Pulmonary artery endothelial cell (primary cell): ENCODE data around the gene TTLL6. TPM values are rescaled to one million over a fixed set of nuclear protein-coding genes. Genes with fewer than 3 reads are reported as not detected.

Experiments
- DNase-seq: peaks from one replicate; pipeline ENCODE4 v3.0.0-alpha.2; 2011; ENCODE audit warnings: low read depth, low spot score
- total RNA-seq: library from RNA; depleted of rRNA; stranded (reverse); fragments of >200 nt; gene quantifications from 2 replicates; pipeline ENCODE4 v1.2.3, GENCODE V29; 2014

The TTLL6 gene
- total RNA-seq, 1 donor from 2014 or later = not detected

DNA sequence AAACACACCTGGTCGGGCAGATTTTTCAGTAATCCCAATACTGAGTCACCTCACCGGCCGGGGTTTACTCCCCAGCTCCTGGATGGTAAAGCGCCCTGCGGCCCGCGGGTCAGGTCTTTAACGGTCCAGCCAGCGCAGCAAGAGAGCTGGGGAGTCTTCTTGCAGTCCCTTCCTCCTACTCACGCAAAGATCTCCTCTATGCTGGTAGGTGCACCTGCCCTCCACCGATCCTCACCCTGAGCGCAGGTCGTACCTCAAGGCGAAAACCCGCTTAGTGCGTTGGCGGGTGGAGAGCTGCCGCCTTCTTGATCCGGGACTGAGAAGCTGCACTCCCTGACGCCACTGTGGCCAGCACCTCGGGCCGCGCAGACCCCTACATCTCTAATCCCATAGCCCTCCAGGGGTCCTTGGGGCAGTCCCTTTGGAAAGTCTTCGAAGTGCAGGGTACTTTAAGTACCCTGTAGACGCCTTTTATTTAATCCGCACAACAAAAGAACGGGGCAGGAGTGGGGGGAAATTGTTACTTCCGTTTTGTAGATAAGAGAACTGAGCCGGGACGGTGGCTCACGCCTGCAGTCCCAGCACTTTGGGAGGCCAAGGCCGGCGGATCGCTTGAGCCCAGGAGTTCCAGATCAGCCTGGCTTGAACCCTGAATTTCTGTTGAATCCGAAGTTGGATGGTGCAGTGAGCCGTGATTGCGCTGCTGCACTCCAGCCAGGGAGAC is 78.1 kb downstream of the TTLL6 start:
- no peak for DNase-seq

DNA sequence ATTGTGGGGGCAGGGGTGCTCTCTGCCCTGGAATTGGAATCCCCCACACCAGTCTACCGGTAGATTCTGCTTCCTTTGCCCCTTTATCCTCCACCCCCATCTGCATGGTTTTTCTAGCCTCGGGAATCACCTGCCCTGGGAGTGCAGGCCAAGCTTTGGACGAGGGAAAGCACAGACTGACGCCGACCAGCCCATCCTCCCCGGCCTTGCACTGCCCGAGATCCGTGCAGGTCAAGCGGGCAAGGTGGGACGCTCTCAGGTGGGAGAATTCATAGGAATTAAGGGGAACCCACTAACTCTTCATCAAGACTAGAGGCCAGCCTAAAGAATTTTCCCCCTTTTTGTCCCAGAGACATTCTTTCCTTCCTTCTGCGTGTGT is 78.6 kb downstream of the TTLL6 start:
- DNase-seq = no peak

DNA sequence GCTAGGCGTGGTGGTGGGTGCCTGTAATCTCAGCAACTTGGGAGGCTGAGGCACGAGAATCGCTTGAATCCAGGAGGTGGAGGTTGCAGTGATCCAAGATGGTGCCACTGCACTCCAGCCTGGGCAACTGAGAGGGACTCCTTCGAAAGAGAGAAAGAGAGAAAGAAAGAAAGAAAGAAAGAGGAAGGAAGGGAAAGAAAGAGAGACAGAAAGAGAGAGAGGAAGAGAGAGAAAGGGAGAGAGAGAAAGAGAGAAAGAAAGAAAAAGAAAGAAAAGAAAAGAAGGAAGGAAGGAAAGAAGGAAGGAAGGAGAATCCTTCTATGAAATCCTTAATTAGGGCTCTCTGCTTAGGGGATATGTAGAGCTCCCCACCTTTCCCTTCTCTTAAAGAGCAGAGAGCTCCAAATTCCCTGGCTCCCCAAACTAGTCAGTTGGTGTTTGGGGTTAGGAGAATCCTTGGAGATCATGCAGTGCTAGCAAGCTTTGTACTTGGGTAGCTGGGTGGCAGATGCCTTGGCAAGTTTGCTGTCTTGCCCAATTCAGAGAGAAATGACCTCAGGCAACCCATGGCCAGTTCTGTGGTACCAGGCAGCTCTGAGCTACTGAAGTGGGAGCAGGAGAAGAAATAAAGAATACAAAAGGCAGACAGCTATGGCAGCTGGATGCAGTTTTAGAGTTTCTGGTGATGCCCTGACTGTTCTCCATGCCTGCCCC is 79.5 kb downstream of the TTLL6 start:
- DNase-seq = no peak

DNA sequence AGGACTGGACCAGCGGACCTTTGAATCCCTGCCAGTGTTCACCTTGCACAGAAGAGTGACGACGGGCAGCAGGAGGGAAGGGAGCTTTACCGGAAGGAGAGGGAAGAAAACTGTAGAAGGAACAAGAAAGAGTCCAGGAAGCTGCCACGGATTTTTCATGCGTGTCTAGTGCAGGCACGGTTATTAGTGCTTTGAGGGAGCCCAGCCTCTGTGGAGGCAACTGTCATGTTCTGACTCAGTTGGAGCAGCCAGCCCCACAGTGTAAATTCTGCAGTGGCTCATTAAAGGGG is 82.0 kb downstream of the TTLL6 start:
- DNase-seq = no peak

DNA sequence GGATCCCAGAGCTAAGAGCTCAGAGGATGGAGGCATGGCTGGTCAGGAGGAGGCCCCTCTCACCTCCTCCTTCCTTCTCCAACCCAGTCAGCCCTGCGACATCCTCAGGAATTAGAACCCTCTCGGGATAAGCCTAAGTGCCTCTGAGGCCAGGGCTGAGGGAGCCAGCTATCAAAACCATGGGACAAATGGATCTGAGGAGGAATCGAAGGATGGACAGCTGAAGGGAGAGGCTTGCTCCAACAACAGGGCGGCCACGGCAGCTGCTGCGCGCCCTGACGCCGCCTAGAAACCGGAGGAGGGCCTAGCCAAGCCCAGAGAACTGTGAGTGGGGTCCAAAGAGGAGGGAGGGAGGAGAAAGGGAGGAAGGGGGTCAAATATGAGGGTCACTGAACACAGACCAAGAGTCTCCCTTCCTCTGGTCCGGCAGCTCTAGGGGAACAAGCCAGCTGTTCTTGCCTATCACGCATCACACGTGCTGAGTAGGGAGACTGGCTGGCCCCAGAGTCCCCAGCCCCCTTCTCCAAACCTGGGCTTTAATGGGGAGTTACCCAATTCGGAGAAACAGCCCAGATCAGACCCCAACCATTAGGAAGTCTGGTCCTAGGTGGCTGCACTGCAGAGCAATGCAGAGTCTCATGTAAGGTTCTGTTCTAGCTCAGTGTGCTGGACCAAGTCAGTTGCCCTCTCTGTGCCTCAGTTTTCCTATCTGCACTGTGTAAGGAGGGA is 82.5 kb downstream of the TTLL6 start:
- no peak for DNase-seq

DNA sequence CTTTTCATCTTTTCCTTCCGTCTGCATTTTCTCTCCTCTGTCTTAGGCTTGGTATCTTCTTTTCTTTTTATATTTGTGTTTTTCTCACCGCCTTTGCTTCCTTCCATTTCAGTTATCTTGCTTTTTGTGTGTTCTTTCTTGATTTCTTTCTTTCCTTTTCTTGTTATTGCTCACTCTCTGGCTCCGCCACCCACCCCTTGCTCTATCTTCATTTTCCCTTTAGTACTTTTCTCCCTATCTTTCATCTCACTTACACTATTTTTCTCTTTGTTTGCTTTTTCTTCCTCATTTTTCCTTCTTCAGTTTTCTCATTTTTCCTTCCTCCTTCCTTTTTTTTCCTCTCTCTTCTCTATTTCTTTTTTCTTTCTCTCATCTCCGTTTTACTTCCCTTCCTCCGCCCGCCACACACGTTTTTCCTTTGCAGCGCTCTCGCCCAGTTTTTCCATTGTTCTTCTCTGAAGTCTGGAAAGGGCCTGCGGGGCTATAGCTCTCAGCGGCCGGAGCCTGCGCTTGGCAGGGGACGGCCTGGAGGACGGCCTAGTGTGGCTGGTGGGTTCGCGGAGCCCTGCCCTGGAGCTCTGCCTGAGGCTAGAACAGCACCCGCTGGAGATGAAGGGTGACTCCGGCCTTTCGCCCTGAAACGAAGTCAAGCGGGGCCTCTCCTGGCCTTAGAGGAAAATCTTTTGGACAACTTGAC is 83.2 kb downstream of the TTLL6 start:
- no peak for DNase-seq

DNA sequence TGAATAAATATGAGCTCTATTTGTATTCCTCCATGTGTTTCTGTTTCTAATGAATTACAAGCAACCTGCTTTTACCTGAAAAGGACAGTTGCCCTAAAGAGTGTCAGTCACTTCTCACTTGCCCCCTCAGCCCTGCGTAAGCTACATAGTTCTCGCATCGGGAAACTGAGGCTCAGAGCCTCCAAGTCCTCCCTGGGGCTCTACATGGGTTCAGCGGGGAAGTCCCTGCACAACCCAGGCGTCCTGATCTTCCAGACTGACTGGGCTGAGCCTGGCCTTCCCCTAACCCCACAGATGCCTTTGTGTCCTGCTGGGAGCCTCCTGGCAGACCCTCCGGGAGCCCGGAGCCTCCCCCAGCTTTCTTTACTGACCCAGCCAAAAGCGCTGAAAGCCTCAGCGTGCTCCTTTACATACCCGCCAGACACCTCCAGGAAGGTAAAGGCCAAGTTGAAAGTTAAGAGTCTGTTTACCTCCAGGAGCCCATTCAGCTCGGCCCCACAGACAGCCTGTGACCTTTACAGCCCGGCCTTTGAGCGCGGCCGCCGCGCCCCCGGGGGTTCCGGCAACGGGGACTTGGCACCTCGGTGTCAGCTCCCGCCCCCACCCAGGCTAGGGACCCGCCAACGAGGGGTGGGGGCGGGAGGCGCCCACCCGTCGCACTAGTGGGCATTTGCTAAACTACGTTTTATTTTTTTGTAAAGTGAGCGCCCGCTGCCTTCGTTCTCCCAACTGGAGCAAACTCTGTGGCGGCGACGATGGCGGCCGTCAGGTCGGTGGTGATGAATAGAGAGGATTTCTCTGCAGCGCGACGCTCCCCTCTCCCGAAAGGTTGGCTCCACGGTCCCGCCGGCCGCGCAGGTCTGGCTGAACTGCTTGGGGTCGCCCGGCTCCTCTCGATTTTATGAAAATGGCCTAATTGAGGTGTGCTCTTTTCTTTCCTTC is 84.1 kb downstream of the TTLL6 start:
- no peak for DNase-seq

DNA sequence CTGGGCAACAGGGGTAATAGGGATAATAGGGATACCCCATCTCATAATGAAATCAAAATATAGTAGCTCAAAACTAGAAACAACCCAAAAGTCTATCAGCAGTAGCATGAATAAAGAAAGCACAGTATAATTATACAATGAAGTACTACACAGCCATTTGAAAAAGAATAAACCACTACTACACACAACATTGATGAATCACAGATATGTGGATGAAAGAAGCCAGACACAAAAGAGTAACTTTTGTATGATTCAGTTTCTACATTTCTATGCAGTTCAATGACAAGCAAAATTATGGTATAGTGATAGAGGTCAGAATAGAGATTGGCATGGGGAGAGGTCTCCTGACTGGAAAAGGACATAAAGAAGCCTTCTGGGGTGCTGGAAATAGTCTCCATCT is 85.7 kb downstream of the TTLL6 start:
- no peak for DNase-seq

DNA sequence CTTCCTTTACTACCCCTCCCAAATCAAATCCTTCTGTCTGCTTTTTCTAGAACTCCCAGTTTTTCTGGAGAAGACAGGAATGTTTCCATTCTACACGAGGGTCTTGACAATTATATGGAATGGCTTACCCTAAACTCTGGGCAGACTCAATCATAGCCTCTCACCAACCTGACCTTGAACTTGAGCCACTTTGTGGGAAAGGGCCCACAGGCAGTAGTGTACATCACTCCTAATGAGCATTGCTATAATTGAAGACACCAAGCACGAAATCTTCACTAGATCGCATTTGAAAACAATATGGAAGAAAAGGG is 86.8 kb downstream of the TTLL6 start:
- DNase-seq = no peak

DNA sequence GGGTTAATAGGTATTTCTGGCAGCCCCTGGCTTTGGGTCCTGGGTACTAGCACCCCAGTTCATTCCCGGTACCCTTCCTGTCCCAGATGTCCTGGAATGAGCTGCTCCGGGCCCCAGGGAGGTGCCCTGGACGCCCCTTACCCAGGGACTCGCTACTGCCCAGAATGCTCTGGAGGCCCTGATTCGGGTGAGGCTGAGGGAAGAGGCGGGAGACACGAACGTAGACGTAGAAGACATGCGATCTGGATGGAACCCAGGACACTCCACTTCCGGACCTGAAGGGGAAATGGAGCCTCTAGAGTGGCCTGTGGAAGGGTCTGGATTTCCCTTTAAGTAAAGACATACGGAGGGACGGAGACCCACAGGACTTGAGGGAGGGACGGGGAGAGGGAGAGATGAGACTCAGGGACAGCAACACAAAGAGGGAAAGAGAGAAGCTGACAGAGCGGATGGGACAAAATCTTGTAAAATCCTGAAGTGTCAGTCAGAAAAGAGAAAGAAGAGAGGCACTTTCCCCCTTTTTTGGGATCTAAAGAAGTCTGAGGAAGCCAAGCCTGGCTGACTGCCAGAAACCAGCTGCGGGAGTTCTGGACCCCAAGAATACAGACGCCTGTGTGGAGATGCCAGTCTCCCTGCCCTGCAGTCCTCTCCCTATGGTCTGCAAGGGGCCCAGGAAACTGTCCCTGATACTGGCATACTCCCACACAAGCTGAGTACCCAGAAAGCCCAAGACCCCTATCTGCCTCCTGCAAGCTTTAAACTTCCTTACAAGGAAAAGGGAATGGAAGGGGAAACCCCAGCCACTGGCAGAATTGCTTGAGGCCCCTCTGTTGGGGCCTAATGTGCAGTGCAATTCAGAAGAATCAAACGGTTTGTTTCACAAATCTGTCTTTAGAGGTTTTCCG is 87.4 kb downstream of the TTLL6 start:
- no peak for DNase-seq

DNA sequence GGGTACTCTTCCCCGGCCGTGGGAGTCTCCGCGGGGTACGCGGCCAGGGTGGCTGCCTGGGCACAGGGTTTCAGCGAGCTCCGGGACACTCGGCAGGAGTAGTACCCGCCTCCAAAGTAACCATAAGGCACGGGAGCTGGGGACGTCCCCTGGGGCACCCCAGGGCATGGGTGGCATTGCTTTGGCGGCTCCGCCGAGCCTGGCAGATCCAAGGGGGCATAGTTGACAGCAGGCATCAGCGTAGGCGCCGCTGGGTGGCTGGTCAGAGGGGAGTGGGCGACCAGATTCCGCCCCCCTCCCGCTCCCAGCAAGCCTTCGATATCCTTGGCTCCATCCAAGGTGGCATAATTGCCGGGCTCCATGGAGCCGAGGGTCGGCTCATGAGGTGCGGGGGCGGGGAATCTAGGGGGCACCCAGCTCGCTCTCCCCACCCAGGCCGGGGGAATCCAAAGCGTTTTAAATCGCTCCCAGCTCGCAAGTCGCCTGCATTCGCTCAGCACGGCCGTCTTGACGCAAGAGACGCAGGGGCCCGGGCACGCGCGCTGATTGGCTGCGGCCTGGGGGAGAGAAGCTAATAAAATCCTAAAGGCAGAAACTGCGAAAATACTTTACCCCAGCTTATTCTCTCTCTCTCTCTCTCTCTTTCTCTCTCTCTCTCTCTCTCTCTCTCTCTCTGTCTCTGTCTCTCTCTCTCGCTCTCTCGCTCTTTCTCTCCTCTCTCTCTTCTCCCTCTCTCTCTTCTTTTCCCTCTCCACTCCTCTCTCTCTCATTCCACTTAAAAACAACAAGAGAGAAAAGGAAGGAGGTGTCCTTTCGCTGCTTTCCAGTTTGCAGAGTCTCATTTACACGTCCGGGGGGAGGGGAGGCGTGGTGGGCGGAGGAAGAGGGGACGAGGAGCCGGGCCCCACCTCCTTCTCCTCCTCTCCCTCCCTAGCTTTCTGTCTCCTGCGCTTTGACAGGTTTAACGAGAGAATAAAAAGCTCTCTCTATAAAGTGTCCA is 88.5 kb downstream of the TTLL6 start, which contains the start of gene HOXB13:
Gene HOXB13 (minus strand): TSS at position 519 of the 1,000 bp plus-strand sequence. CDS start 157 bp downstream, at position 362.
- no peak for DNase-seq

DNA sequence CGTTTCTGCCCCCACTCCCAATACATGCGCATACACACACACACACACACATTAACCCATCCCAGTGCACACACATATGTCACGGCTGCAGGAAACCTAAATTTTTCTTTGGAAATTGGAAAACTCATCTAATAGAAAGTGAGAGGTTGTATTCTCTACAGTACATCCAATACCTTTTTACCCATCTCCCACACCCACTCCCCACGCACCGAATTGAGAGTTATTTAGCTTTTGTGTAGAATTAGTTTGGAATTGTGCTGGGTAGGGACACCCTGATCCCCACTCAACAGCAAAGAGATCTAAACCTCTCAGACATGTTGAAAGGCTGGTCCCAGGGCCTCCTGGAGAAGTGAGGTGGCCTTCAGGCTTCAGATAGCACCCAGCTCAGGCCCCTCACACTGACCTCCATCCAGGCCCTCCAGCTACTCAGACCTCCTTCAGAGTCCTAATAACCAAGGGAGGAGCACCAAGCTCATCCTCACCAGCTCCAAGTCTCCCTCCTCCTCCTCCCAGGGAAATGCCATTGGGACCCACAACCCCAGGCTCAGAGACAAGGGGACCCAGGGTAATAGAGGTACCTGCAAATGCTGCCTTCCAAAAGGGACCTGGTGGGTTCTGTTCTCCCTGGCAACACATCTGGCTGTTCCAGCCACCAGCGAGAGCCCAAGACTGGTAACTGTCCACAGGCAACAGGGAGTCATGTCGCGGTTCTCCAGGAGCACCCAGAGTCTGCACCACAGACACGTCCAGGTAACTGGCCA is 89.4 kb downstream of the TTLL6 start:
- DNase-seq = no peak

DNA sequence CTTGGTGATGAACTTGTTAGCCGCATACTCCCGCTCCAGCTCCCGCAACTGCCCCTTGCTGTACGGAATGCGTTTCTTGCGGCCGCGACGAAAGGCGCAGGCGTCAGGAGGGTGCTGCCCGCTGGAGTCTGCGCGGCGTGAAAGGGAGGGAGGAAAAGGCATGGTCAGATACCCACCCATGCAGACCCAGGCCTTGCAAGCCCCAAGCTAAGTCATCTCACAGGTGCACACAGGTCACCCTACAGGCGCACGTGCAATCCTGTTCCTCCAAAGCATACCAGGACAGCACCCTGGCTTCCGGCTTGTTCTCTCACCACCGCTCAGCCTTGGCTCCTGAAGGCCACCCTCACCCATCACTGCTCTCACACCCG is 90.1 kb downstream of the TTLL6 start:
- no peak for DNase-seq

DNA sequence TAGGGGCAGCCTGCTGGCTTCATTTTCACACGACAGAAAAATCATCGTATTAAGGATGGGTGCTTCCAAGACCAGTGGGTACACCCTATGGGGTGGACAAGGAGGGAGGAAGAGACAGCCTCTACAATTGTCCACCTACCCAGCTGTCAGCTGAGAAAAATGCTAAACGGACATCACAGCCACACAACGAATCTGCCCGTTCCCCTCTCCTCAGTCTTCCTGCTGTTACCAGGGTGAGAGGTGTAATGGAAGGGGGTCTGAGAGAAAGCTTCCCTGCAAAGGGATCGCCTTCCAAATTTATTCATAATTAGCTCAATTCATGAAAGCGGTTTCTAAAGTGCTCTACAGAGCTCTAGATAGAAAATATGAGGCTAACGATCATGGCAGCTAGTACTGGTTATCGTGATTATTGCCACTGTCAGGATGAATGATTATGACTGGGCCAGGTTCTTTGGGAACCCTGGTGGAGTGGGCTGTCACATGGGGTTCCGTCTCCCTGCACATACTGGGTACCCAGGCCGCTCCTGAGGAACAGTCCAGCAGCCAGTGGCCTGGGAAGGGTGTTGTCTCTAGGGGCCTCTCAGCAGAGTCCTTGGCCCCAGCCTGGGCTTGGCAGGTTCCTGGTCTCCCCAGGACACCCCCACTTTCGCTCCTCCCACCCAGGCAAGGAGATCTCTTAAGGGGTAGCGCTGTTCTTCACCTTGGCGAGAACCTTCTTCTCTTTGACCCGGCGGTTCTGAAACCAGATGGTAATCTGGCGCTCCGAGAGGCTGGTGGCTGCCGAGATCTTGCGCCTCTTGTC is 90.7 kb downstream of the TTLL6 start:
- DNase-seq = no peak

DNA sequence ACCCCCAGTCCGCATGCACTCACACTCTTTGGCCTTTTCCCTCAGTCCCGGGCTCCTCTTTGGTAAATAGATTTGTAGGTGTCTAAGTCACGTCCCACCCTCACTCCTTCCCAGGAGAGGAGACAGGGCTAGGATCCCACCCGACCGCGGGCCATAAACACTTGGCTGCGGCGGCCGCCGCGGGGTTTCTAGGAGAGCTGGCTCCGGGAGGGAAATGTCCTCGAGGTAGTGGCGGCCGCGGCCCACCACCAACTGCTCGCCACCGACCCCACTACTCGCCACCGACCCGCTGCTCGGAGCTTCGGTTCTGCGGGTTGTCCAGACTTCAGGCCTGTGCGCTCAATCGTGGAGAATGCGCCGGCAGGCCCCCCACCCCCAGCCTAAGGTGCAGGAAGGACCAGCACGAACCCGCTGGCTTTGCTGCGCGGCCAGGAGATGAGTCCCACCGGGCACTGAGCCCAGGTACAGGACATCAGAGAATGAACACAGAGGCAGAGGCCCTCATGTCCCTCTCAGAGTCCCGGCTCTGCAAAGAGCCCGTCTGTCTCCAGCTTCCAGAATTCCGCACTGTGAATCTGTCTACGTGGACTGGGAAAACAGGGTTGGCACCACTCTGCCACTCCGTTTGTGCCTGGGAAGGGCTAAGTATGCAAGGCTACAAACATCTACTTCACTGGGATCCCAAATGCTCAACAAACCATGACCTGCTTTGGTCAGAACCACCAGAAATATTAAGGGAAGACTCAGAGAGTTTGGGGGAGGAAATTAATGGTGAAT is 91.6 kb downstream of the TTLL6 start:
- no peak for DNase-seq

DNA sequence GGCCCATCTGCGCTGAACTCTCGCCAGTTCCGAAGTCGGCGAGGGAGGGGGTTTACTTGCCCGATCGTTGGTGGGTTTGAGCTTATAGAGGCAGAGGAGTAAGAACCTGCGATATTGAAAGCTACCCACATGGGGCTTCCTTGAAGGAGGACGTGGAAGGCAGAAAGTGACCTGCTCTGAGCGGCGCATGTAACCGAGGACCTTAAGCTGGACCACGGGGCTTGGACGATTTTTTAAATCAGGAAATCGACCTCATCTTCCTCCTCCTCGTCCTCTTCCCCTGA is 92.1 kb downstream of the TTLL6 start:
- DNase-seq = no peak
